DND-41 (cell line): ENCODE results near the gene TBC1D8.

Source experiments
- EZH2 ChIP-seq: IDR thresholded peaks from 3 replicates; pipeline ENCODE4 v1.6.1; 2012; ENCODE audit warnings: borderline replicate concordance, low read depth, mild to moderate bottlenecking, moderate library complexity, low read length, inconsistent platforms; ENCODE audit not compliant: severe bottlenecking
- TF ChIP-seq, protein P1 (sequence below): IDR thresholded peaks from 2 replicates; pipeline ENCODE4 v1.5.1; 2012; ENCODE audit warnings: borderline replicate concordance, low read length, moderate library complexity, mild to moderate bottlenecking; ENCODE audit not compliant: poor library complexity, severe bottlenecking; ENCODE audit errors: extremely low read depth

DNA sequence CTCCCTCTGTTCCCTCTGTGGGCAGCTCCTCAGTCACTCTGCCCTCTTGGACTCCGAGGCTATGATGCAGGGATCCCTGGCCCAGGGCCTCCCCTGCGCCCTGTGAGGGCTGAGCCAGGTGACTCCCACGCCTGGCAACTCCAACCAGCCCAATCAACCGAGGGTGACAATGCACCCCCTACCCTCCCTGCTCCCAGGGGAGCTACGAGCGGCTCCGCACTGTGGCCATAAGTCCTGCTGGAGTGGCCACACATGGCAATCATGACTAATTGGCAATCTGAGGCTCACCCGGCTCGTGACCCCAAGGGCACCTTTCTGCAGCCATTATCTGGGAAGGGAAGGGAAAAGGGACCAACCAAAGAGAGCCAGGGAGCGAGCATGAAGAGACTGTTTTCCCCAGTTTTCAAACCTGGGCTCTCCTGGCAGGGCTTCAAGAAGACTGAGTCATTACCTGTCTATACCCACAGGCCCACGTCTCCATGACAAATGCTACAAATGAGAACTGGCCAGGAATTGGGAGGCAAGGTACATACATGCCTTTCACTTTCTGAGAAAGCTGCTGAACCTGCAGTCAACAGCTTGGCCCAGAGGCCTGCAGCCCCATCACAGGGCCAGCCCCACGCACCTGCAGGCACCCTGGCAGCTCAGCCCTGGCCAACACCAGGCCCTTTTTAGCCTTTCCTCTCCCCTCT, 104.0 kb downstream of the TBC1D8 start:
- TF ChIP-seq, protein P1, sequence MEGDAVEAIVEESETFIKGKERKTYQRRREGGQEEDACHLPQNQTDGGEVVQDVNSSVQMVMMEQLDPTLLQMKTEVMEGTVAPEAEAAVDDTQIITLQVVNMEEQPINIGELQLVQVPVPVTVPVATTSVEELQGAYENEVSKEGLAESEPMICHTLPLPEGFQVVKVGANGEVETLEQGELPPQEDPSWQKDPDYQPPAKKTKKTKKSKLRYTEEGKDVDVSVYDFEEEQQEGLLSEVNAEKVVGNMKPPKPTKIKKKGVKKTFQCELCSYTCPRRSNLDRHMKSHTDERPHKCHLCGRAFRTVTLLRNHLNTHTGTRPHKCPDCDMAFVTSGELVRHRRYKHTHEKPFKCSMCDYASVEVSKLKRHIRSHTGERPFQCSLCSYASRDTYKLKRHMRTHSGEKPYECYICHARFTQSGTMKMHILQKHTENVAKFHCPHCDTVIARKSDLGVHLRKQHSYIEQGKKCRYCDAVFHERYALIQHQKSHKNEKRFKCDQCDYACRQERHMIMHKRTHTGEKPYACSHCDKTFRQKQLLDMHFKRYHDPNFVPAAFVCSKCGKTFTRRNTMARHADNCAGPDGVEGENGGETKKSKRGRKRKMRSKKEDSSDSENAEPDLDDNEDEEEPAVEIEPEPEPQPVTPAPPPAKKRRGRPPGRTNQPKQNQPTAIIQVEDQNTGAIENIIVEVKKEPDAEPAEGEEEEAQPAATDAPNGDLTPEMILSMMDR, result no peak
- no peak for TF ChIP-seq EZH2
